HepG2 (cell line): ENCODE measurements around the gene MAN2A2. TPM values are rescaled to one million over a fixed set of nuclear protein-coding genes. Genes with fewer than 3 reads are reported as not detected.

Experiments used
- ERF ChIP-seq: IDR thresholded peaks from 2 replicates; pipeline ENCODE4 v1.6.1; 2018; ENCODE audit warnings: missing biosample characterization, missing genetic modification reagents
- ETV5 ChIP-seq: IDR thresholded peaks from 2 replicates; pipeline ENCODE4 v1.6.1; 2018; ENCODE audit warnings: missing biosample characterization, missing genetic modification reagents, inconsistent platforms, borderline replicate concordance
- HMGA1 ChIP-seq: sonication (generic); formaldehyde crosslinking; conservative IDR thresholded peaks from 2 replicates; pipeline ENCODE4 v1.4.0; 2020; ENCODE audit warnings: missing genetic modification reagents
- IRF2 ChIP-seq: IDR thresholded peaks from 2 replicates; pipeline ENCODE4 v1.6.1; 2018; ENCODE audit warnings: missing genetic modification reagents, missing compliant biosample characterization
- MBD4 ChIP-seq: IDR thresholded peaks from 2 replicates; pipeline ENCODE4 v1.6.1; 2012; ENCODE audit warnings: low read length, inconsistent platforms, borderline replicate concordance
- MLLT10 ChIP-seq: sonication (generic); formaldehyde crosslinking; IDR thresholded peaks from 2 replicates; pipeline ENCODE4 v1.4.0; 2020; ENCODE audit warnings: missing genetic modification reagents
- NAIF1 ChIP-seq: sonication (generic); formaldehyde crosslinking; IDR thresholded peaks from 2 replicates; pipeline ENCODE4 v1.5.0; 2020; ENCODE audit warnings: mild to moderate bottlenecking, missing genetic modification reagents, borderline replicate concordance
- NFATC3 ChIP-seq: sonication (generic); formaldehyde crosslinking; IDR thresholded peaks from 2 replicates; pipeline ENCODE4 v1.5.1; 2020; ENCODE audit warnings: mild to moderate bottlenecking, missing genetic modification reagents
- ONECUT2 ChIP-seq: sonication (generic); formaldehyde crosslinking; IDR thresholded peaks from 2 replicates; pipeline ENCODE4 v1.4.0; 2020; ENCODE audit warnings: missing genetic modification reagents
- ZBTB1 ChIP-seq: sonication (generic); formaldehyde crosslinking; IDR thresholded peaks from 2 replicates; pipeline ENCODE4 v1.4.0; 2020; ENCODE audit warnings: missing genetic modification reagents, borderline replicate concordance
- ZFAT ChIP-seq: sonication (generic); formaldehyde crosslinking; conservative IDR thresholded peaks from 2 replicates; pipeline ENCODE4 v1.8.1; 2023; ENCODE audit warnings: missing genetic modification reagents, inconsistent platforms
- ZNF501 ChIP-seq: sonication (generic); formaldehyde crosslinking; IDR thresholded peaks from 2 replicates; pipeline ENCODE4 v1.5.1; 2020; ENCODE audit warnings: mild to moderate bottlenecking, moderate library complexity, missing genetic modification reagents
- ZNF558 ChIP-seq: sonication (generic); formaldehyde crosslinking; IDR thresholded peaks from 2 replicates; pipeline ENCODE4 v1.9.0; 2022; ENCODE audit warnings: mild to moderate bottlenecking, missing genetic modification reagents, borderline replicate concordance
- ZNF567 ChIP-seq: sonication (generic); formaldehyde crosslinking; IDR thresholded peaks from 2 replicates; pipeline ENCODE4 v1.8.1; 2023; ENCODE audit warnings: mild to moderate bottlenecking, missing genetic modification reagents, borderline replicate concordance
- ZNF569 ChIP-seq: sonication (generic); formaldehyde crosslinking; IDR thresholded peaks from 2 replicates; pipeline ENCODE4 v1.5.0; 2020; ENCODE audit warnings: mild to moderate bottlenecking, missing genetic modification reagents, moderate library complexity, borderline replicate concordance
- ZNF792 ChIP-seq: IDR thresholded peaks from 2 replicates; pipeline ENCODE4 v1.6.1; 2016
- ZSCAN25 ChIP-seq: sonication (generic); formaldehyde crosslinking; IDR thresholded peaks from 2 replicates; pipeline ENCODE4 v1.8.0; 2022; ENCODE audit warnings: mild to moderate bottlenecking, missing genetic modification reagents
- ZSCAN30 ChIP-seq: sonication (generic); formaldehyde crosslinking; IDR thresholded peaks from 2 replicates; pipeline ENCODE4 v1.5.0; 2020; ENCODE audit warnings: mild to moderate bottlenecking, missing genetic modification reagents
- ZSCAN9 ChIP-seq: IDR thresholded peaks from 2 replicates; pipeline ENCODE4 v1.6.1; 2016; ENCODE audit warnings: borderline replicate concordance
- polyA plus RNA-seq, 8 experiments: library from polyadenylated mRNA; depleted of rRNA in 3 of 8; stranded (reverse) in 7 of 8; unstranded in 1 of 8; fragments of >200 nt; fragmentation: Illumina TruSeq in 4 of 8; extraction: Trizol in 4 of 8; gene quantifications; 2 replicates each; pipeline versions ENCODE4 v1.2.1 to v1.2.3, GENCODE V29; 2011 to 2016; ENCODE audit warnings: low read depth in 4 of 8, missing spikeins in 1 of 8, mixed read lengths in 1 of 8; ENCODE audit not compliant: insufficient read depth in 1 of 8
- total RNA-seq, 5 experiments: library from RNA; depleted of rRNA; stranded (reverse); fragments of >200 nt; fragmentation: Illumina TruSeq; extraction: Trizol; gene quantifications; 2 replicates each; pipeline ENCODE4 v1.2.3, GENCODE V29; 2016; ENCODE audit warnings: low read depth in 1 of 5
- TF ChIP-seq, protein P1 (sequence below): sonication (generic); formaldehyde crosslinking; IDR thresholded peaks from 2 replicates; pipeline ENCODE4 v1.5.1; 2020; ENCODE audit warnings: mild to moderate bottlenecking, missing genetic modification reagents, moderate library complexity
- TF ChIP-seq, protein P2 (sequence below): sonication (generic); formaldehyde crosslinking; IDR thresholded peaks from 2 replicates; pipeline ENCODE4 v1.4.0; 2020; ENCODE audit warnings: mild to moderate bottlenecking, missing genetic modification reagents
- TF ChIP-seq, protein P3 (sequence below): sonication (generic); formaldehyde crosslinking; IDR thresholded peaks from 2 replicates; pipeline ENCODE4 v1.4.0; 2020; ENCODE audit warnings: missing genetic modification reagents
- TF ChIP-seq, protein P4 (sequence below): sonication (generic); formaldehyde crosslinking; IDR thresholded peaks from 2 replicates; pipeline ENCODE4 v1.5.0; 2020; ENCODE audit warnings: missing genetic modification reagents

The MAN2A2 gene
- total and polyA plus RNA-seq, 2 of the 13 experiments (the other 11 are each of a cell fraction or from before 2014, with no cell fraction given), result 17.5 to 51.5 TPM

DNA sequence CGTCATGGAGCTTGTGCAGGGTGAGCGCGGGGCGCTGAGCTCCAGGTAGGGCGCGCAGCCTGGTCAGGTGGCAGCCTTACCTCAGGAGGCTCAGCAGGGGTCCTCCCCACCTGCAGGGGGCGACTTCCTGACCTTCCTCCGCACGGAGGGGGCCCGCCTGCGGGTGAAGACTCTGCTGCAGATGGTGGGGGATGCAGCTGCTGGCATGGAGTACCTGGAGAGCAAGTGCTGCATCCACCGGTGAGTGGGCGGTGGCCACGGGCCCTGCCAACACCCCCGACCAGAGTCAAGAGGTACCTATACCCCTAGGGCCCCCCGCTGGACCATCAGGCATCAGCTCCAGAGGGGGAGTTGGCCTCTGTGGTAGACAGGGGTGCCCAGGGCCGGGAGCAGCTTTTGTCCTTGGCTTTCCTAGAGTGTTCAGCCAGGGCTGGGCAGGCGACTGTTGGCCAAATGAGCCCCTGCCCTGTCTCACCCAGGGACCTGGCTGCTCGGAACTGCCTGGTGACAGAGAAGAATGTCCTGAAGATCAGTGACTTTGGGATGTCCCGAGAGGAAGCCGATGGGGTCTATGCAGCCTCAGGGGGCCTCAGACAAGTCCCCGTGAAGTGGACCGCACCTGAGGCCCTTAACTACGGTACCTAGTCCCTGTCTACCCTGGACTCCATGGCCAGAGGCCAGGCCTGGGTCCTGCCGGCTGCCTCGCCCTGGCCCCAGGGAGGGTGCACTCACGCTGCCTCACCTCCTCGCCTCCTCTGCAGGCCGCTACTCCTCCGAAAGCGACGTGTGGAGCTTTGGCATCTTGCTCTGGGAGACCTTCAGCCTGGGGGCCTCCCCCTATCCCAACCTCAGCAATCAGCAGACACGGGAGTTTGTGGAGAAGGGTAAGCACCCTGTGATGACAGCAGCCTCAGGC lies 9.7 kb upstream of the MAN2A2 start (continued):
- TF ChIP-seq ZBTB1 (CRISPR knock-in tag), result no peak
- no peak for TF ChIP-seq ONECUT2 (CRISPR knock-in tag)
- TF ChIP-seq ZNF569 (CRISPR knock-in tag), result no peak
- TF ChIP-seq, protein P1, sequence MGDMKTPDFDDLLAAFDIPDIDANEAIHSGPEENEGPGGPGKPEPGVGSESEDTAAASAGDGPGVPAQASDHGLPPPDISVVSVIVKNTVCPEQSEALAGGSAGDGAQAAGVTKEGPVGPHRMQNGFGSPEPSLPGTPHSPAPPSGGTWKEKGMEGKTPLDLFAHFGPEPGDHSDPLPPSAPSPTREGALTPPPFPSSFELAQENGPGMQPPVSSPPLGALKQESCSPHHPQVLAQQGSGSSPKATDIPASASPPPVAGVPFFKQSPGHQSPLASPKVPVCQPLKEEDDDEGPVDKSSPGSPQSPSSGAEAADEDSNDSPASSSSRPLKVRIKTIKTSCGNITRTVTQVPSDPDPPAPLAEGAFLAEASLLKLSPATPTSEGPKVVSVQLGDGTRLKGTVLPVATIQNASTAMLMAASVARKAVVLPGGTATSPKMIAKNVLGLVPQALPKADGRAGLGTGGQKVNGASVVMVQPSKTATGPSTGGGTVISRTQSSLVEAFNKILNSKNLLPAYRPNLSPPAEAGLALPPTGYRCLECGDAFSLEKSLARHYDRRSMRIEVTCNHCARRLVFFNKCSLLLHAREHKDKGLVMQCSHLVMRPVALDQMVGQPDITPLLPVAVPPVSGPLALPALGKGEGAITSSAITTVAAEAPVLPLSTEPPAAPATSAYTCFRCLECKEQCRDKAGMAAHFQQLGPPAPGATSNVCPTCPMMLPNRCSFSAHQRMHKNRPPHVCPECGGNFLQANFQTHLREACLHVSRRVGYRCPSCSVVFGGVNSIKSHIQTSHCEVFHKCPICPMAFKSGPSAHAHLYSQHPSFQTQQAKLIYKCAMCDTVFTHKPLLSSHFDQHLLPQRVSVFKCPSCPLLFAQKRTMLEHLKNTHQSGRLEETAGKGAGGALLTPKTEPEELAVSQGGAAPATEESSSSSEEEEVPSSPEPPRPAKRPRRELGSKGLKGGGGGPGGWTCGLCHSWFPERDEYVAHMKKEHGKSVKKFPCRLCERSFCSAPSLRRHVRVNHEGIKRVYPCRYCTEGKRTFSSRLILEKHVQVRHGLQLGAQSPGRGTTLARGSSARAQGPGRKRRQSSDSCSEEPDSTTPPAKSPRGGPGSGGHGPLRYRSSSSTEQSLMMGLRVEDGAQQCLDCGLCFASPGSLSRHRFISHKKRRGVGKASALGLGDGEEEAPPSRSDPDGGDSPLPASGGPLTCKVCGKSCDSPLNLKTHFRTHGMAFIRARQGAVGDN (CRISPR knock-in tag), result peak; percentile 74
- TF ChIP-seq ZNF501 (CRISPR knock-in tag), result peak; percentile 55; the same call in 1 of the 2 replicates
- TF ChIP-seq HMGA1, result no peak
- no peak for TF ChIP-seq NAIF1 (CRISPR knock-in tag)
- TF ChIP-seq ZNF792 (CRISPR knock-in tag), result 0 out of 2 replicates have a peak, but pooled peaks have one; percentile 36
- TF ChIP-seq, protein P2, sequence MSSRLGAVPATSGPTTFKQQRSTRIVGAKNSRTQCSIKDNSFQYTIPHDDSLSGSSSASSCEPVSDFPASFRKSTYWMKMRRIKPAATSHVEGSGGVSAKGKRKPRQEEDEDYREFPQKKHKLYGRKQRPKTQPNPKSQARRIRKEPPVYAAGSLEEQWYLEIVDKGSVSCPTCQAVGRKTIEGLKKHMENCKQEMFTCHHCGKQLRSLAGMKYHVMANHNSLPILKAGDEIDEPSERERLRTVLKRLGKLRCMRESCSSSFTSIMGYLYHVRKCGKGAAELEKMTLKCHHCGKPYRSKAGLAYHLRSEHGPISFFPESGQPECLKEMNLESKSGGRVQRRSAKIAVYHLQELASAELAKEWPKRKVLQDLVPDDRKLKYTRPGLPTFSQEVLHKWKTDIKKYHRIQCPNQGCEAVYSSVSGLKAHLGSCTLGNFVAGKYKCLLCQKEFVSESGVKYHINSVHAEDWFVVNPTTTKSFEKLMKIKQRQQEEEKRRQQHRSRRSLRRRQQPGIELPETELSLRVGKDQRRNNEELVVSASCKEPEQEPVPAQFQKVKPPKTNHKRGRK (CRISPR knock-in tag), result no peak
- TF ChIP-seq ZNF567, result no peak
- TF ChIP-seq ZSCAN9 (CRISPR knock-in tag), result no peak
- no peak for TF ChIP-seq MLLT10 (CRISPR knock-in tag)
- no peak for TF ChIP-seq ETV5
- no peak for TF ChIP-seq ZFAT (CRISPR knock-in tag)
- no peak for TF ChIP-seq ZSCAN30 (CRISPR knock-in tag)
- TF ChIP-seq, protein P3, sequence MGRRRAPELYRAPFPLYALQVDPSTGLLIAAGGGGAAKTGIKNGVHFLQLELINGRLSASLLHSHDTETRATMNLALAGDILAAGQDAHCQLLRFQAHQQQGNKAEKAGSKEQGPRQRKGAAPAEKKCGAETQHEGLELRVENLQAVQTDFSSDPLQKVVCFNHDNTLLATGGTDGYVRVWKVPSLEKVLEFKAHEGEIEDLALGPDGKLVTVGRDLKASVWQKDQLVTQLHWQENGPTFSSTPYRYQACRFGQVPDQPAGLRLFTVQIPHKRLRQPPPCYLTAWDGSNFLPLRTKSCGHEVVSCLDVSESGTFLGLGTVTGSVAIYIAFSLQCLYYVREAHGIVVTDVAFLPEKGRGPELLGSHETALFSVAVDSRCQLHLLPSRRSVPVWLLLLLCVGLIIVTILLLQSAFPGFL (CRISPR knock-in tag), result no peak
- no peak for TF ChIP-seq ZNF558 (CRISPR knock-in tag)
- TF ChIP-seq ZSCAN25 (CRISPR knock-in tag), result 0 out of 2 replicates have a peak, but pooled peaks have one; percentile 56
- no peak for TF ChIP-seq MBD4
- TF ChIP-seq NFATC3 (CRISPR knock-in tag), result no peak
- TF ChIP-seq, protein P4, sequence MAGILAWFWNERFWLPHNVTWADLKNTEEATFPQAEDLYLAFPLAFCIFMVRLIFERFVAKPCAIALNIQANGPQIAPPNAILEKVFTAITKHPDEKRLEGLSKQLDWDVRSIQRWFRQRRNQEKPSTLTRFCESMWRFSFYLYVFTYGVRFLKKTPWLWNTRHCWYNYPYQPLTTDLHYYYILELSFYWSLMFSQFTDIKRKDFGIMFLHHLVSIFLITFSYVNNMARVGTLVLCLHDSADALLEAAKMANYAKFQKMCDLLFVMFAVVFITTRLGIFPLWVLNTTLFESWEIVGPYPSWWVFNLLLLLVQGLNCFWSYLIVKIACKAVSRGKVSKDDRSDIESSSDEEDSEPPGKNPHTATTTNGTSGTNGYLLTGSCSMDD, result no peak
- TF ChIP-seq IRF2, result no peak
- no peak for TF ChIP-seq ERF (CRISPR knock-in tag)
